GM10248 (cell line): ENCODE measurements around the gene DLGAP5.

ENCODE experiments used
- CTCF ChIA-PET: fragments of 300-600 bp; sonication (Branson Sonifier 250); formaldehyde crosslinking; extraction: SDS; loops from one replicate; lab custom pipeline; 2021; ENCODE audit warnings: antibody characterized with exemption; lab: Yijun Ruan, JAX
- POLR2A ChIA-PET: fragments of 350-650 bp; sonication (Branson Sonifier 250); formaldehyde crosslinking; extraction: SDS; loops from one replicate; lab custom pipeline; 2020; ENCODE audit warnings: antibody characterized with exemption; lab: Yijun Ruan, JAX
- DNase-seq: peaks from one replicate; pipeline ENCODE4 v3.0.0; 2012; ENCODE audit errors: extremely low spot score
- CTCF ChIP-seq: IDR thresholded peaks from 2 replicates; pipeline ENCODE4 v1.5.1; 2012; ENCODE audit warnings: mild to moderate bottlenecking, low read depth; ENCODE audit errors: extremely low read depth, missing control alignments, control extremely low read depth

The DLGAP5 gene

GRCh38 chr14:55141825-55142224 is 49.6 kb downstream of the DLGAP5 start:
- no peak for DNase-seq
- POLR2A ChIA-PET, result no interaction called here
- TF ChIP-seq CTCF, result no peak
- CTCF ChIA-PET, result interaction anchor here (0.7 kb wide), 1 partner anchor 12 kb away, joined by 3 read pairs; no protein-coding TSS in a partner anchor

GRCh38 chr14:55139696-55140509 is 51.5 kb downstream of the DLGAP5 start:
- no peak for TF ChIP-seq CTCF
- CTCF ChIA-PET, result interaction anchor here (0.9 kb wide), 1 partner anchor 81 kb away, joined by 3 read pairs; no protein-coding TSS in a partner anchor
- no peak for DNase-seq
- POLR2A ChIA-PET, result no interaction called here

GRCh38 chr14:55139141-55139540 is 52.2 kb downstream of the DLGAP5 start:
- DNase-seq, result no peak
- CTCF ChIA-PET, result interaction anchor here (0.9 to 1.8 kb wide), 3 partner anchors 46 to 88 kb away, joined by 3 to 4 read pairs (median 4); partner anchors contain the start of gene MAPK1IP1L
- no peak for TF ChIP-seq CTCF
- POLR2A ChIA-PET, result no interaction called here

- ChIA-PET POLR2A (no interaction called here), CTCF (interaction anchor here (0.7 to 1.8 kb wide), 7 partner anchors 9 to 87 kb away, joined by 3 to 8 read pairs (median 4); partner anchors contain the start of genes LGALS3 and MAPK1IP1L)
- TF ChIP-seq CTCF, result peak; percentile 10
- DNase-seq, result no peak
These were observed 53.3 kb downstream of the DLGAP5 start for GRCh38 chr14:55138091-55138490.

GRCh38 chr14:55136885-55137786 is 54.2 kb downstream of the DLGAP5 start:
- ChIA-PET CTCF (interaction anchor here (0.7 to 1.8 kb wide), 7 partner anchors 8 to 86 kb away, joined by 3 to 8 read pairs (median 4); partner anchors contain the start of genes LGALS3 and MAPK1IP1L), POLR2A (no interaction called here)
- DNase-seq, result no peak

More at GRCh38 chr14:55136885-55137786, 54.2 kb downstream of the DLGAP5 start:
- no peak for TF ChIP-seq CTCF
